ENCODE results near the gene NCOA7. TPM values are rescaled to one million over a fixed set of nuclear protein-coding genes. Genes with fewer than 3 reads are reported as not detected.

The NCOA7 gene
- total and polyA plus RNA-seq, 10 of the 15 experiments (the other 5 are each of a cell fraction or from before 2014, with no cell fraction given) = 18.9 to 50.3 (median 34.2) TPM

- no peaks in the 10 kb centered on the region for H4K20me1 ChIP-seq (ENCODE audit: control insufficient read depth, insufficient read depth)
- BruUV-seq (replicated peaks) = no TSS peak
- ATAC-seq (no peak), FAIRE-seq (no peak), DNase-seq (ENCODE audit: low read depth, low spot score) (no peak)
- H3K4me1 ChIP-seq (ENCODE audit: control insufficient read depth, insufficient read depth, low read length) = no peaks in the 10 kb centered on the region
- in situ Hi-C loops (cut with MboI) (no loop called here), intact Hi-C loops (cut with micrococcal nuclease; ENCODE audit: unreplicated experiment) (no loop called here)
- no peak overlapping the region for H3K27ac ChIP-seq (ENCODE audit: control insufficient read depth, insufficient read depth)
- no peaks in the 10 kb centered on the region for H3K36me3 ChIP-seq (ENCODE audit: control insufficient read depth in 2 of 2, insufficient read depth in 2 of 2, low read length in 1 of 2)
- H3K9me3 ChIP-seq (replicated peaks; ENCODE audit: control insufficient read depth, insufficient read depth, low read length) = no peaks in the 10 kb centered on the region
- TF ChIP-seq RAD21 (IDR thresholded peaks at IDR 0.05; ENCODE audit: insufficient read depth, low read depth, low read length) (no peak), TARDBP (IDR thresholded peaks at IDR 0.05; ENCODE audit: borderline replicate concordance) (no peak), CREM (IDR thresholded peaks at IDR 0.05; ENCODE audit: low read depth) (no peak), TBL1XR1 (IDR thresholded peaks at IDR 0.05; ENCODE audit: low read depth, low read length) (no peak), DPF2 (IDR thresholded peaks at IDR 0.05) (no peak), ZNF687 (IDR thresholded peaks at IDR 0.05) (no peak), ESRRA (IDR thresholded peaks at IDR 0.05; ENCODE audit: low read length) (no peak), FOXK2 (IDR thresholded peaks at IDR 0.05) (no peak), SMAD1 (IDR thresholded peaks at IDR 0.05; ENCODE audit: low read depth, partially characterized antibody) (no peak), SMC3 (IDR thresholded peaks at IDR 0.05; ENCODE audit: borderline replicate concordance, low read length) (no peak), RAD51 (IDR thresholded peaks at IDR 0.05) (no peak), IRF4 (IDR thresholded peaks at IDR 0.05; ENCODE audit: low read depth, low read length) (no peak), PAX8 (IDR thresholded peaks at IDR 0.05) (no peak), ATF3 (IDR thresholded peaks at IDR 0.05; ENCODE audit: borderline replicate concordance, extremely low read depth, low read depth, low read length) (no peak)
- TF ChIP-seq, protein P1, sequence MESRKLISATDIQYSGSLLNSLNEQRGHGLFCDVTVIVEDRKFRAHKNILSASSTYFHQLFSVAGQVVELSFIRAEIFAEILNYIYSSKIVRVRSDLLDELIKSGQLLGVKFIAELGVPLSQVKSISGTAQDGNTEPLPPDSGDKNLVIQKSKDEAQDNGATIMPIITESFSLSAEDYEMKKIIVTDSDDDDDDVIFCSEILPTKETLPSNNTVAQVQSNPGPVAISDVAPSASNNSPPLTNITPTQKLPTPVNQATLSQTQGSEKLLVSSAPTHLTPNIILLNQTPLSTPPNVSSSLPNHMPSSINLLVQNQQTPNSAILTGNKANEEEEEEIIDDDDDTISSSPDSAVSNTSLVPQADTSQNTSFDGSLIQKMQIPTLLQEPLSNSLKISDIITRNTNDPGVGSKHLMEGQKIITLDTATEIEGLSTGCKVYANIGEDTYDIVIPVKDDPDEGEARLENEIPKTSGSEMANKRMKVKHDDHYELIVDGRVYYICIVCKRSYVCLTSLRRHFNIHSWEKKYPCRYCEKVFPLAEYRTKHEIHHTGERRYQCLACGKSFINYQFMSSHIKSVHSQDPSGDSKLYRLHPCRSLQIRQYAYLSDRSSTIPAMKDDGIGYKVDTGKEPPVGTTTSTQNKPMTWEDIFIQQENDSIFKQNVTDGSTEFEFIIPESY (IDR thresholded peaks at IDR 0.05) = no peak
- ChIA-PET RAD21 (ENCODE audit: unreplicated experiment) (interaction anchor here (0.7 to 2.2 kb wide), 3 partner anchors 8 to 167 kb away, joined by 3 to 9 read pairs (median 5); partner anchors contain the start of gene HINT3), SMC1A (ENCODE audit: uncharacterized antibody, unreplicated experiment) (interaction anchor here (1.0 to 1.9 kb wide), 5 partner anchors 7 to 167 kb away, joined by 3 to 7 read pairs (median 5); no protein-coding TSS in a partner anchor), CTCF (interaction anchor here (1.0 to 1.6 kb wide), 8 partner anchors 8 to 167 kb away, joined by 3 to 8 read pairs (median 4); no protein-coding TSS in a partner anchor), POLR2A (no interaction called here)
- H3K9ac ChIP-seq (ENCODE audit: control insufficient read depth, insufficient read depth, low read length) = no peak overlapping the region
- H3K27me3 ChIP-seq (replicated peaks in 1 of 2; ENCODE audit: control insufficient read depth in 2 of 2, insufficient read depth in 2 of 2, low read length in 1 of 2) = no peaks in the 10 kb centered on the region
- H3K79me2 ChIP-seq (ENCODE audit: control insufficient read depth, insufficient read depth, low read length) = no peaks in the 10 kb centered on the region
- H3K4me2 ChIP-seq (ENCODE audit: control insufficient read depth, insufficient read depth) = no peak overlapping the region
- H3K4me3 ChIP-seq = no peak overlapping the region
- WGBS (ENCODE audit: insufficient coverage, insufficient replicate concordance, low lambda C conversion rate, missing lambda C conversion rate) = 85% methylated on average over 3 of the region's 3 CpGs
- no peak overlapping the region for H2AFZ ChIP-seq (ENCODE audit: control insufficient read depth, low read depth, low read length)
These were observed 157.7 kb downstream of the NCOA7 start for GRCh38 chr6:125948455-125948854.

Measured in GM12878 (cell line).